ENCODE results near the gene CALR3.

CALR3 gene

GRCh38 chr19:16529466-16530144, 33.6 kb upstream of the CALR3 start:
- TF ChIP-seq GATA3 (IDR thresholded peaks at IDR 0.05; ENCODE audit: low read depth, low read length) (no peak), GATA2 (IDR thresholded peaks at IDR 0.05; ENCODE audit: low read depth, low read length) (no peak)

DNA sequence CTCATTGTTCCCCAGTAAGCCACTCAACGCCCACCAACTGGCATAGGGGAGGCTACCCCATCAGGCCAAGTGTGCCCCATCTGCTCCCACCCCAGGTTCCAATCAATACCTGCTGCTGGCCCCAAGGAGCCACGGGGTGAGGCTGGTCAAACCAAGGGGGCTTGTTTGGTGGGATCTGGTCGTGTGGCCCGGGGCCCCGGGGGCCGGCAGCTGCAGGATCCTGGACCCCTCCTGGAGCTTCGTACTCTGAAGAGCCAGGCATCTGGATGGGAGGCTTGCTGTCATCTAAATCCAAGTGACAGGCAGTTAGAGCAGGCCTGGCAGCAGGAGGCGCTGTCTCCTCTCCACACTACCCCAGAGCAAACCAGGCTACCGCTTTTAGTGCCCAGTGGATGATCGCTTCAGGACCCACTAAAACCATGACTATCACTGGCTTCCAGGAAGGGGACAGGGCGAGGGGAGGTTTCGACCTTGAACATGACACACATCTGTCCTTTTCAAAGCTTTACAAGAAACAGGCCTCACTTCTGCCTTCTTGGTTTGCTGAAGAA, 32.1 kb upstream of the CALR3 start:
- TF ChIP-seq GATA3 (IDR thresholded peaks at IDR 0.05; ENCODE audit: low read depth, low read length) (no peak), GATA2 (IDR thresholded peaks at IDR 0.05; ENCODE audit: low read depth, low read length) (no peak)

DNA sequence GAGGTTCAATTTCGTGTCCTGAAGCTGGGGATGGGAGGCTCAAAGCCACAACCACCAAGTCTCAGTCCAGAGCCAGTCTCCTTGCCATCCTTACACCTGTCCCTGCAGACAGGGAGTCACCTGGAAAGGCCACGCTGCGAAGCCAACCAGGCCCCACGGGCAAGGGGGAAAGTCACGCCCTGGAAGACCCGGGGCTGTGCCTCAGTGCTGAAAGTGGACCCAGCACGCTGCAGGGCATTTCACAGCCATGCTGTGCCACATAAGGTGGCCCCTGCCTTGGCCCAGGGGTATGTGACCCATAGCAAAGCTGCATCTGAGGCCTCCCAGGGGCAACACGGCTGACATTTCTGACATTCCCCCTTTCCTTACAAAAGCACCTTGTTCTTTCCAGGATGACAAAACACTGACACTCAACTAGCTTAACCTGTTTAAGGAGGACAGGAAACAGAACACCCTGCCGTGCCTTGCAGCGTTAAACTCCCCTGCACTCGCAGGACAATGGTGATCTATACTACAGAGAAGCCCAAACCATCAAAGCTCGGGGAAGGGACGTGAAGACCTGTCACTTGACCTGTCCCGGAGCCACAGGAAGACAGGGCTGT, 31.5 kb upstream of the CALR3 start:
- no peak for TF ChIP-seq GATA3 (IDR thresholded peaks at IDR 0.05; ENCODE audit: low read depth, low read length)
- TF ChIP-seq GATA2 (IDR thresholded peaks at IDR 0.05; ENCODE audit: low read depth, low read length): no peak

- TF ChIP-seq GATA2 (IDR thresholded peaks at IDR 0.05; ENCODE audit: low read depth, low read length): no peak
- TF ChIP-seq GATA3 (IDR thresholded peaks at IDR 0.05; ENCODE audit: low read depth, low read length): no peak
These were observed 29.9 kb upstream of the CALR3 start for GRCh38 chr19:16525751-16526481.

- TF ChIP-seq GATA3 (IDR thresholded peaks at IDR 0.05; ENCODE audit: low read depth, low read length): no peak
- TF ChIP-seq GATA2 (IDR thresholded peaks at IDR 0.05; ENCODE audit: low read depth, low read length): no peak
These were observed 29.2 kb upstream of the CALR3 start for GRCh38 chr19:16524991-16525734.

GRCh38 chr19:16522559-16523377, 26.8 kb upstream of the CALR3 start:
- no peak for TF ChIP-seq GATA2 (IDR thresholded peaks at IDR 0.05; ENCODE audit: low read depth, low read length)
- no peak for TF ChIP-seq GATA3 (IDR thresholded peaks at IDR 0.05; ENCODE audit: low read depth, low read length)

DNA sequence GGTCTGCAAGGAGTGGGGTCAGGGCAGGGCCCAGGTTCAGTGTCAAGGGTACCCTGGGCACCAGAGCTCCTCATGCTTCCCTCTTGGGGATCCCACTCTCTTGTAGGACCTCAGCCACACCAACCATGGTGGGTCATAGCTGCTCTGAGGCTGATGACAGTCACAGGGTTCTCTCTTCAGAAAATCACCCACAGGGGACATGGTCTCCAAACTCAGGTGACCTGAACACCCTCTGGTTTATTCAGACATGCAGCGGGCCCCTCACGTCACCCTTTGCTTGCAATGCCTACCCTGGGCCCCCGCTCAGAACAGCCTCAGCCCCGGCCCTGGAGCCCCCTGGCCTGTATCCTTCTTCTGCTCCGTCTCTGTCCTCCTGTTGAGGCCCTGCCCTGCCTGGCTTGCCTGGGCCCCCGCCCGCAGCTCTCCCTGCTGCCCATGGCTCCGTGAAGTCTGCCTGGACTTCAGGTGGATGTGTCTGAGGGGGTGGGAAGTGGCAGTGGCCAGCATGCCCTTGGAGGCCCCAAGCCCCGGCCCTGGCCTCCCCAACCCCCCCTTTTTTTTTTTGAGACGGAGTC, 25.8 kb upstream of the CALR3 start:
- TF ChIP-seq GATA3 (IDR thresholded peaks at IDR 0.05; ENCODE audit: low read depth, low read length) (no peak), GATA2 (IDR thresholded peaks at IDR 0.05; ENCODE audit: low read depth, low read length) (no peak)

DNA sequence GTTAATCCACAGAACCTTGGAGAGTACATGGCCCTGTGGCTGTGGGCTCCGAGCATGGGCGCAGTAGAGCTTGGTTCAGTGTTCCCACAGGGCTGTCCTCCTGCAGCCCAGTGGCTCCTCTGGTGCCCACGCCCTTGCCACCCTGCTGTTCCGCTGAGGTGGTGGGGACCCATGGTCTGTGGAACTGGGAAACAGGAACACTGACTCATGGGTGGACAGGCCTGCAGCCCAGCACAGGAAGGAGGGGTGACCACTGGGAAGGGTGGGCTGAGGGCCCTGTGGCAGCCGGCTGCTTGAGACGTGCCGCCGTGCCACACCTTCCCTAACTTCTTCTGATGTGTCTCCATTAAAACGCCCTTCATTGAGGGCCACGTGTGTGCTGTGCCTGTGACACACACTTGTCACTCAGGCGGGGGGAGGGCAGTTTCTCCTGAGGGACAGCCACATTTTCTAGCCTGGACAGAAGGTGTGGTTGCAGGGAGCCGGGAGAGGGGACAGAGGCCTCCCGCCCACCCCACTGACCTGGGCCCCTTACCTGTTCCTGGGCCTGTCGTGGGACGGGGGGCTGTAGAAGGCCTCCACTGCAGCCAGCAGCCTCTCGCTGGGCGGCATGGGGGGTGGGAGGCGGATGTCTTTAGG, 25.1 kb upstream of the CALR3 start:
- TF ChIP-seq GATA3 (IDR thresholded peaks at IDR 0.05; ENCODE audit: low read depth, low read length) (no peak), GATA2 (IDR thresholded peaks at IDR 0.05; ENCODE audit: low read depth, low read length) (no peak)

DNA sequence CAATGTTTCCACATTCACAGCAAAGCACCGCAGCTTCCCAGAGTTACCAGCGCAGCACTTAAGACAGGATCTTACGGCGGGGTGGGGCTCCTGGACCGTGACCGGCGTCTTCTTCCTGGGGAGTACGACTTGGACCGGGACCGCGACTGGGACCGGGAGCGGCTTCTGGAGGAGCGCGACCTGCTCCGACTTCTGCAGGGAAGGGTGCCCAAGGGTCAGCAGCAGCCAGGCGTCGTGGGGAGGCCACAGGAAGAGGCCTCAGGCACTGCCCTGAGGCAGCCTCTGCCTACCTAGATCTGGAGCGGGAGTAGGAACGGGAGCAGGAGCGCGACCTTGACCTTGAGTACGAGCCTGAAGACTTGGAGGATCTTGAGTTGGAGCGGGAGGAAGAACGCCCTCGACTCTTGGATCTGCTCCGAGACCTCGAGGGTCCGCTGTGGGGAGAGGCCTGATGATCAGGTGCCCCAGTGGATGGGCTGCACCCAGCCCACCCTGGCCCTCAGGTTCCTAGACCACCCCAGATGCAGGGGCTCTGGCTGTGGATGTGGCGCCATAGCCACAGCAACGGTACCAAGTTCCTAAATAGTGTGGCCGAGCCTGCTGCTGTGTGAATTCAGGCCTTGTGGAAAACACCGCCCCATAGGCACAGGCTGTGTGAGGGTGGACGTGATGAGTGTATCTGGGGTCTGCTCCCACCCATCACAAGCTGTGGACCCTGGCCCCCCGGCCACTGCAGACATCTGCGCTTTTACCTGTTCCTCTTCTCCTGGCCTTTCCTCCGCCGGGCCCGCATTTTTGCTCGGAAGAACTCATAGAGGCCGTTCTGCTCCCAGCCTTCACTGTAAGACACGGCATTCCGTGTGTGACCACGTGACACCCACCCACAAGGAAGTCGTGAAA, 24.4 kb upstream of the CALR3 start:
- TF ChIP-seq GATA3 (IDR thresholded peaks at IDR 0.05; ENCODE audit: low read depth, low read length): no peak
- no peak for TF ChIP-seq GATA2 (IDR thresholded peaks at IDR 0.05; ENCODE audit: low read depth, low read length)

- TF ChIP-seq GATA3 (IDR thresholded peaks at IDR 0.05; ENCODE audit: low read depth, low read length): no peak
- no peak for TF ChIP-seq GATA2 (IDR thresholded peaks at IDR 0.05; ENCODE audit: low read depth, low read length)
These were observed 23.3 kb upstream of the CALR3 start for GRCh38 chr19:16519230-16519687.

GRCh38 chr19:16518483-16519229, 22.7 kb upstream of the CALR3 start:
- TF ChIP-seq GATA3 (IDR thresholded peaks at IDR 0.05; ENCODE audit: low read depth, low read length): no peak
- TF ChIP-seq GATA2 (IDR thresholded peaks at IDR 0.05; ENCODE audit: low read depth, low read length): no peak

Measured in SH-SY5Y (cell line).